DOHH2 (cell line): ENCODE results near the gene SDF2L1.

ENCODE experiments used
- H3F3A ChIP-seq: fragments of 200-600 bp; sonication (generic), shearing (Covaris generic); 2 replicates; pipeline ENCODE4 v1.6.0; 2016; ENCODE audit warnings: antibody characterized with exemption, mild to moderate bottlenecking; ENCODE audit not compliant: control insufficient read depth, insufficient read depth
- H3K27ac ChIP-seq: fragments of 200-600 bp; sonication (generic); 2 replicates; pipeline ENCODE4 v1.5.1; 2014; ENCODE audit warnings: low read depth, mild to moderate bottlenecking, low read length, moderate library complexity
- H3K27me3 ChIP-seq: fragments of 200-600 bp; sonication (generic); 2 replicates; pipeline ENCODE4 v1.6.1; 2014; ENCODE audit warnings: mild to moderate bottlenecking, low read length, mixed read lengths; ENCODE audit not compliant: control insufficient read depth
- H3K36me3 ChIP-seq: fragments of 200-600 bp; sonication (generic); 2 replicates; pipeline ENCODE4 v1.6.1; 2014; ENCODE audit warnings: mild to moderate bottlenecking, low read length, moderate library complexity, mixed read lengths; ENCODE audit not compliant: control insufficient read depth
- H3K4me1 ChIP-seq: fragments of 200-600 bp; sonication (generic); 2 replicates; pipeline ENCODE4 v1.6.1; 2014; ENCODE audit warnings: mild to moderate bottlenecking, low read length, mixed read lengths; ENCODE audit not compliant: control insufficient read depth
- H3K4me2 ChIP-seq: fragments of 200-600 bp; sonication (generic); 2 replicates; pipeline ENCODE4 v1.6.0; 2014; ENCODE audit warnings: mild to moderate bottlenecking, low read length, moderate library complexity
- H3K4me3 ChIP-seq: fragments of 200-600 bp; sonication (generic); 2 replicates; pipeline ENCODE4 v1.5.1; 2014; ENCODE audit warnings: mild to moderate bottlenecking, low read length, mixed read lengths
- H3K79me2 ChIP-seq: fragments of 200-600 bp; sonication (generic); 2 replicates; pipeline ENCODE4 v1.6.1; 2014; ENCODE audit warnings: mild to moderate bottlenecking, low read length, mixed read lengths; ENCODE audit not compliant: control insufficient read depth
- H3K9me2 ChIP-seq: fragments of 200-600 bp; sonication (generic); replicated peaks from 2 replicates; pipeline ENCODE4 v1.6.1; 2014; ENCODE audit warnings: mild to moderate bottlenecking, low read length, mixed read lengths; ENCODE audit not compliant: control insufficient read depth
- H3K9me3 ChIP-seq: fragments of 200-600 bp; sonication (generic); 2 replicates; pipeline ENCODE4 v1.6.1; 2014; ENCODE audit warnings: antibody characterized with exemption, low read length, mixed read lengths; ENCODE audit not compliant: control insufficient read depth, insufficient read depth
- H4K20me1 ChIP-seq: fragments of 200-600 bp; sonication (generic); 2 replicates; pipeline ENCODE4 v1.6.0; 2014; ENCODE audit warnings: low read depth, mild to moderate bottlenecking, antibody characterized with exemption, low read length, moderate library complexity; ENCODE audit not compliant: control insufficient read depth, insufficient read depth
- CTCF ChIP-seq: fragments of 200-600 bp; sonication (generic); IDR thresholded peaks from one replicate; pipeline ENCODE4 v1.5.1; 2014; ENCODE audit warnings: antibody characterized with exemption, mild to moderate bottlenecking, low read depth, low read length; ENCODE audit not compliant: poor library complexity, severe bottlenecking
- EZH2phosphoT487 ChIP-seq: fragments of 200-600 bp; sonication (generic); IDR thresholded peaks from 2 replicates; pipeline ENCODE4 v1.6.1; 2017; ENCODE audit warnings: borderline replicate concordance, mild to moderate bottlenecking, antibody characterized with exemption, low read length, moderate library complexity, mixed read lengths

SDF2L1 gene

GRCh38 chr22:21665047-21665851 lies 23.1 kb downstream of the SDF2L1 start:
- peaks cover 9% of the 10 kb centered on the region for H3K36me3 ChIP-seq
- no peaks in the 10 kb centered on the region for H4K20me1 ChIP-seq
- peaks cover 38% of the 10 kb centered on the region for H3K79me2 ChIP-seq
- peak overlapping the region; percentile 90 for H3K4me3 ChIP-seq
- no peaks in the 10 kb centered on the region for H3K9me2 ChIP-seq
- no peaks in the 10 kb centered on the region for H3K9me3 ChIP-seq
- no peaks in the 10 kb centered on the region for H3K27me3 ChIP-seq
- TF ChIP-seq CTCF, result no peak
- no peak for TF ChIP-seq EZH2phosphoT487
- peak overlapping the region; percentile 71 for H3K27ac ChIP-seq
- peaks cover 39% of the 10 kb centered on the region for H3K4me1 ChIP-seq
- H3F3A ChIP-seq, result peaks cover 2% of the 10 kb centered on the region; the same call in 1 of the 2 replicates
- peak overlapping the region; percentile 78 for H3K4me2 ChIP-seq

GRCh38 chr22:21666786-21667185 lies 24.7 kb downstream of the SDF2L1 start:
- Histone ChIP-seq H3K4me2 (peak overlapping the region; percentile 78), H3K36me3 (peaks cover 25% of the 10 kb centered on the region), H3K9me3 (no peaks in the 10 kb centered on the region), H3F3A (peaks cover 10% of the 10 kb centered on the region), H3K79me2 (peaks cover 49% of the 10 kb centered on the region), H3K9me2 (no peaks in the 10 kb centered on the region), H3K27ac (peak overlapping the region; percentile 71), H4K20me1 (no peaks in the 10 kb centered on the region), H3K4me3 (peak overlapping the region; percentile 90), H3K4me1 (peaks cover 55% of the 10 kb centered on the region), H3K27me3 (no peaks in the 10 kb centered on the region)
- TF ChIP-seq CTCF (no peak), EZH2phosphoT487 (no peak)

GRCh38 chr22:21669026-21669425 lies 26.9 kb downstream of the SDF2L1 start:
- H3K27ac ChIP-seq, result peak overlapping the region; percentile 72
- H3K79me2 ChIP-seq, result peaks cover 55% of the 10 kb centered on the region
- TF ChIP-seq CTCF (no peak), EZH2phosphoT487 (no peak)
- no peaks in the 10 kb centered on the region for H3K27me3 ChIP-seq
- H3K9me2 ChIP-seq, result no peaks in the 10 kb centered on the region
- no peaks in the 10 kb centered on the region for H3K9me3 ChIP-seq
- no peaks in the 10 kb centered on the region for H4K20me1 ChIP-seq
- peaks cover 47% of the 10 kb centered on the region for H3K36me3 ChIP-seq
- H3K4me2 ChIP-seq, result peak overlapping the region; percentile 60
- peaks cover 10% of the 10 kb centered on the region for H3F3A ChIP-seq
- H3K4me1 ChIP-seq, result peaks cover 66% of the 10 kb centered on the region
- H3K4me3 ChIP-seq, result peak overlapping the region; percentile 16; the same call in 1 of the 2 replicates
